ENCODE measurements around the gene ADAMTS7. TPM values are rescaled to one million over a fixed set of nuclear protein-coding genes. Genes with fewer than 3 reads are reported as not detected.
"Not testable (repeated sequence)": the region's sequence is repeated elsewhere in the genome, so short reads cannot be mapped to it uniquely, and the experiment has no call there.

Gene ADAMTS7
- total RNA-seq, 2 donors from 2014 or later, result not detected

- not testable (repeated sequence) for DNase-seq; H3K27ac Mint-ChIP-seq; H3K4me3 Mint-ChIP-seq; H3K36me3 Mint-ChIP-seq (ENCODE audit: low read depth); H3K9me3 ChIP-seq (ENCODE audit: control insufficient read depth, low read length, poor library complexity, severe bottlenecking); H3K27me3 Mint-ChIP-seq; H3K4me1 Mint-ChIP-seq
- peak; percentile 41 for ATAC-seq
These were observed 55.2 kb downstream of the ADAMTS7 start for GRCh38 chr15:78755900-78756591.

DNA sequence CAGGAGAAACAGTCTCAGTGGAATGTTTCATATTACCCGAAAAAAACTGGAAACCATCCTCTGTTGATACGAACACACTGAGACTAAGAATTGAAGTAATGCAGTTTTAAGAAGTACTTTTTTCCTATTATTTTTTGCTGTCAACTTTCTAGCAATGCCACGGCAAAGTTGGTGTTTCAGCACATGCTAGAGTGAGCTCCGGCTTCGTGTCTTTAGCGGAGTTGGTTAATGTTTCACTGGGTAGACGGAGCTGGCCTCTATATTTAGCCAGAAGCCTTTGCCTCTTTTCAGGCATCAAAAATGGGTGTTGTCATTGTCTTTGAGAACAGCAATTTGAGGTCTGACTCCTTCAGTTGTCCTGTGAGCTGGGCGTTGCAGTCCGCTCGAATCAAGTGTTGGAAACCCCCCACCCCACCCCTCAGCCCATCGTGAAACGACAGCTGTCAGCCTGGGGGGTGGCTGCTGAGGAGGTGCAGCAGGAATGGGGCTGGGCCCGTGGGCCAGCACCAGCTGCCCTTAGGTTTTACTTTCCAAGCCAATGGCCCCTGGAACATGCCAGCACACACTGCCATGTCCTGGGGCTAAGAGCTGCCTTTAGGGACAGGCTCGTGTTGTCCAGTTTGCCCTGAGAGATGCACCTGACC is 56.5 kb downstream of the ADAMTS7 start:
- not testable (repeated sequence) for H3K9me3 ChIP-seq (ENCODE audit: control insufficient read depth, low read length, poor library complexity, severe bottlenecking); H3K36me3 Mint-ChIP-seq (ENCODE audit: low read depth); H3K4me1 Mint-ChIP-seq; ATAC-seq; H3K4me3 Mint-ChIP-seq; H3K27me3 Mint-ChIP-seq; DNase-seq; H3K27ac Mint-ChIP-seq

DNA sequence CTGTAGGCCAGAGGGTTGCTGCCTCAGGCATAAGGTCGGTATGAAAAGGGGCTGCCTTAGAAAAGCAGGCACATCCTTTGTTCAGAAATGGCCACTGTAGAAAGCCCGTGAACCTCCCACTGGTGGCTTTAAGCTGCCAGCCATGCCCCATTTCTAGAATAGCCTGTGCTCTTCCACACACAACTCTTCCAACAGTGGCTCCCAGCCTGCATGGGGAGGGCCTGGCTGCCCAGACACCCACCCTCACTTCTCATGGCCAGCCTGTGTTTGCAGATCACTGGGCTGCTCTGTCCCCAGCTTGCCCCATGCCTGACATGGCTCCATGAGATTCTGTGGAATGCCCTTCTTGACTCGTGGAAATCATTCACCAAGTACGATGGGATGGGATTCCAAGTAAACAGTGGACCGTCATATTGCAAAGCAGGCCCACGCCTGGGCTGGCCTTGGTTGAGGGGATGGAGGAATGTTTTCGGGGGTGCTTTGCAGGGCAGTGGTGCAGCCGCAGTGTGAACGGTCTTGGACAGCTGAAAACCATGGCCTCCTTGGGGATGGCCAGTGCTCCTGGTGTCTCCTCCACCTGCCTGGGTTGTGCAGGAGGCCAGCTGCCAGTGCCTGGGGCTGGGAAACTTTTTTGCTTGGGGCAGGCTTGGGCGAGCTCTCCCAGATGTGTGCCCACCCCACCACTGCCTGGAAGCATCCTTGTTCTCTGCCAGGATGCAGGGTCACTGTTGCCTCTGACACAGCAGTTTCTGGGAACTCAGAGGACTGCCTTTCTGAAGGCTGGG is 57.3 kb downstream of the ADAMTS7 start:
- H3K36me3 Mint-ChIP-seq (ENCODE audit: low read depth); H3K4me1 Mint-ChIP-seq; H3K27ac Mint-ChIP-seq; H3K27me3 Mint-ChIP-seq; ATAC-seq; DNase-seq; H3K9me3 ChIP-seq (ENCODE audit: control insufficient read depth, low read length, poor library complexity, severe bottlenecking); H3K4me3 Mint-ChIP-seq: not testable (repeated sequence)

GRCh38 chr15:78753359-78753659 is 58.0 kb downstream of the ADAMTS7 start:
- ATAC-seq; H3K9me3 ChIP-seq (ENCODE audit: control insufficient read depth, low read length, poor library complexity, severe bottlenecking); H3K4me1 Mint-ChIP-seq; H3K27ac Mint-ChIP-seq; DNase-seq; H3K27me3 Mint-ChIP-seq; H3K4me3 Mint-ChIP-seq; H3K36me3 Mint-ChIP-seq (ENCODE audit: low read depth): not testable (repeated sequence)

DNA sequence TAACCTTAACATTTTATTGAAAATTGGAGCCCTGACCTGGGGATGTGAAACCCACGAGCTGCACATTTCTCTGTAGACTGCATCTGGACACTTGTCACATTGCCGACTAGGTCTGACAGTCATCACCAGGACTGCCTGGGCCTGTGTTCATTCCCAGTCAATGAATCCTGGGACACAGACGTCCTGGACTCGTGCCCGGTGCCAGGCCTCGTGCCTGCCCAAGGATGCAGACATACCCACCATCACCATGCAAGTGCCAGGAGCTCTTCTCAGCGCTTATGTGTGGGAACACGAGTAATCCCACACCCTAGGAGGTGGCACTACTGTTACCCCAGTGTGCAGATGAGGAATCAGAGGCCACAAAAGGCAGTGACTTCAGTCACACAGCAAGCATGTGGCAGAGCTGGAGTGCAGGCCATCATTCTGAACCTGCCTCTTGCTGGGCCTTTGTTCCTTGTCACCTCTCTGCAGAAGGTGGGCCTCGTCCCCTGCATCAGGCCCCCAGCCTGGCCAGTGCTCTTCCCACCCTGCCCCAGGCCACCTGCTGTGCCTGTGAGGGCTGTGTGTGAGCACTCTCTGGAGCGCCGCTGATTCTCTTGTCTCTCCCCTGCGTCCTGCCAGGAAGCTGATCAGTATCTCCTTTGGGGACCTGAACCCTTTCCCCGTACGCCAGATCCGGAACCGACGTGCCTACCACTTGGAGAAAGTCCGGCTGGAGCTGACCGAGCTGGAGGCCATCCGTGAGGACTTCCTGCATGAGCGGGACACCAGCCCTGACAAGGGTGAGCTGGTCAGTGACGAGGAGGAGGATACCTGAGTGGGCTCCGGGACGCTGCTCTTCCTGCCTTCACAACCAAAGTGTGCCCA is 58.5 kb downstream of the ADAMTS7 start:
- Mint-ChIP-seq H3K4me3 (no peak overlapping the region), H3K27me3 (no peaks in the 10 kb centered on the region), H3K36me3 (ENCODE audit: low read depth) (no peaks in the 10 kb centered on the region), H3K4me1 (peaks cover 5% of the 10 kb centered on the region), H3K27ac (no peak overlapping the region)
- ATAC-seq (no peak), DNase-seq (no peak)
- H3K9me3 ChIP-seq (ENCODE audit: control insufficient read depth, low read length, poor library complexity, severe bottlenecking), result no peaks in the 10 kb centered on the region

- H3K9me3 ChIP-seq (ENCODE audit: control insufficient read depth, low read length, poor library complexity, severe bottlenecking), result no peaks in the 10 kb centered on the region
- H3K36me3 Mint-ChIP-seq (ENCODE audit: low read depth), result no peaks in the 10 kb centered on the region
- ATAC-seq (no peak), DNase-seq (no peak)
- no peaks in the 10 kb centered on the region for H3K4me1 Mint-ChIP-seq
- H3K4me3 Mint-ChIP-seq, result no peak overlapping the region
- H3K27ac Mint-ChIP-seq, result no peak overlapping the region
- no peaks in the 10 kb centered on the region for H3K27me3 Mint-ChIP-seq
These were observed 59.7 kb downstream of the ADAMTS7 start for GRCh38 chr15:78751602-78751979.

- not testable (repeated sequence) for H3K36me3 Mint-ChIP-seq (ENCODE audit: low read depth); H3K9me3 ChIP-seq (ENCODE audit: control insufficient read depth, low read length, poor library complexity, severe bottlenecking); H3K4me1 Mint-ChIP-seq; H3K27me3 Mint-ChIP-seq; H3K27ac Mint-ChIP-seq
- H3K4me3 Mint-ChIP-seq, result peak overlapping the region; percentile 67
- DNase-seq (peak; percentile 89 to 96 (median 93)), ATAC-seq (peak; percentile 100)
These were observed 60.2 kb downstream of the ADAMTS7 start for GRCh38 chr15:78750974-78751601.

DNA sequence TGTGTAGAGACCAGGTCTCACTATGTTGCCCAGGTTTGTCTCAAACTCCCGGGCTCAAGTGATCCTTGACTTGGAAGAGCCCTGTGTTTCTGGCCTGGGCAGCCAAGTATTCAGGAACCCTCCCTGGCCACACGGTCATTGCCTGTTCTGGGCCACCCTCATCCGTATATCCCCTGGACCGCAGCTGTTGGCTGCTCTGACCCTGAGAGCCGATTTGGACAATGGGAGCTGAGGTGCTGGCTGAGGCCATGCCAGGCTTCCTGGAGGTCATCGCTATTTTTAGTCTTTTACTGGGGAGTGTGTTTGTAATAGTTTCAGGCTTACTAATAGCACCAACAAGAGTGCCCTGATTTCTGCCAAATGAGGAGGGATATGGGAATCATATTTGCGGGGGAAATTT is 60.7 kb downstream of the ADAMTS7 start:
- DNase-seq, result no peak
- H3K9me3 ChIP-seq (ENCODE audit: control insufficient read depth, low read length, poor library complexity, severe bottlenecking), result no peaks in the 10 kb centered on the region
- no peak overlapping the region for H3K27ac Mint-ChIP-seq
- no peaks in the 10 kb centered on the region for H3K4me1 Mint-ChIP-seq
- no peaks in the 10 kb centered on the region for H3K27me3 Mint-ChIP-seq
- H3K36me3 Mint-ChIP-seq (ENCODE audit: low read depth), result no peaks in the 10 kb centered on the region
- no peak for ATAC-seq
- peak overlapping the region; percentile 67 for H3K4me3 Mint-ChIP-seq

DNA sequence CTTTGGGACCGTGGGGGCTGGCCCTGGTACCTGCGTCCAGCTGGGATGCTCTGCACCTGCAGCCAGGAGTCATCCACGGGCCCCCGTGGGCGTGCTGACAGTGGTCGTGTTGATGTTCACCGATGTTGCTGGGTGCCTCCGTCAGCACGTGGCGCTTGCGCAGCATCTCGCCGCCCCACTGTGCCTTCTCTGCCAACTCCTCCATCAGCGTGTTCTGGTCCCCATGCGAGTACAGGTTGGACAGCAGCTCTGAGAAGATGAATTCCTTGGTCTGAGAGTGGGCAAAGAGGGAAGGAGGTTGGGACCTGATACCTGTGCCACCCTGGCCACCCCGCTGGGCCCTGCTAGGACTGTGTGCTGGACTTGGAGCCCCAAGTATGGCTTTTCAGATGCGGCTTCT is 61.4 kb downstream of the ADAMTS7 start:
- Mint-ChIP-seq H3K4me3 (no peak overlapping the region), H3K27me3 (no peaks in the 10 kb centered on the region), H3K36me3 (ENCODE audit: low read depth) (no peaks in the 10 kb centered on the region), H3K4me1 (no peaks in the 10 kb centered on the region), H3K27ac (no peak overlapping the region)
- DNase-seq (no peak), ATAC-seq (no peak)
- no peaks in the 10 kb centered on the region for H3K9me3 ChIP-seq (ENCODE audit: control insufficient read depth, low read length, poor library complexity, severe bottlenecking)

DNA sequence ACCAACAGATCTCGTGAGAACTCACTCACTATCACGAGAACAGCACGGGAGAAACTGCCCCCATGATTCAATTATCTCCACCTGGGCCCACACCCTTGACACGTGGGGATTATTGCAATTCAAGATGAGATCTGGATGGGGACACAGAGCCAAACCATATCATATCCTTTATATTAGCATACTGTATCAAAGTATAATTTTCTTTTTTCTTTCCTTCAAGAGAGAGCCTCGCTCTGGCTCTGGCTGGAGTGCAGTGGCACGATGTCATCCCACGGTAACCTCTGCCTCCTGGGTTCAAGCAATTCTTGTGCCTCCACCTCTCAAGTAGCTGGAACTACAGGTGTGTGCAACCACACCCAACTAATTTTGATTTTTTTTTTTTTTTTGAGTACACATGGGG is 63.4 kb downstream of the ADAMTS7 start:
- H3K36me3 Mint-ChIP-seq (ENCODE audit: low read depth); H3K4me3 Mint-ChIP-seq; DNase-seq; ATAC-seq; H3K4me1 Mint-ChIP-seq; H3K9me3 ChIP-seq (ENCODE audit: control insufficient read depth, low read length, poor library complexity, severe bottlenecking); H3K27me3 Mint-ChIP-seq; H3K27ac Mint-ChIP-seq: not testable (repeated sequence)

DNA sequence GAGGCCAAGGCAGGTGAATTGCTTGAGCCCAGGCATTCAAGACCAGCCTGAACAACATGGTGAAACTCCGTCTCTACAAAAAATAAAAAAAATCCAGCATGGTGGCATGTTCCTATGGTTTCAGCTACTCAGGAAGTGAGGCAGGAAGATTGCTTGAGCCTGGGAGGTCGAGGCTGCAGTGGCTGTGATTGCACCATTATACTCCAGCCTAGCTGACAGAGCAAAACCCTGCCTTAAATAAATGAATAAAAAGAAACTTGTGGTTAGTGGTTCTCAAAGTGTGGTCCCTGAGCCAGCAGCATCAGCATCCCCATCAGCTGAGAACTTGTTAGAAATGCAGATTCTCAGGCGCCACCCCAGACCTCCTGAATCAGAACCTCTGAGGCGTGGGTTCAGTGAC is 69.6 kb downstream of the ADAMTS7 start:
- H3K36me3 Mint-ChIP-seq (ENCODE audit: low read depth); H3K9me3 ChIP-seq (ENCODE audit: control insufficient read depth, low read length, poor library complexity, severe bottlenecking); H3K4me1 Mint-ChIP-seq; DNase-seq; ATAC-seq; H3K27ac Mint-ChIP-seq: not testable (repeated sequence)
- Mint-ChIP-seq H3K4me3 (peak overlapping the region; percentile 28), H3K27me3 (peaks cover 15% of the 10 kb centered on the region)

- Mint-ChIP-seq H3K27me3 (peaks cover 15% of the 10 kb centered on the region), H3K36me3 (ENCODE audit: low read depth) (peaks cover 3% of the 10 kb centered on the region), H3K4me3 (no peak overlapping the region), H3K27ac (no peak overlapping the region), H3K4me1 (peaks cover 6% of the 10 kb centered on the region)
- no peaks in the 10 kb centered on the region for H3K9me3 ChIP-seq (ENCODE audit: control insufficient read depth, low read length, poor library complexity, severe bottlenecking)
- no peak for DNase-seq
- no peak for ATAC-seq
These were observed 70.4 kb downstream of the ADAMTS7 start for GRCh38 chr15:78740904-78741274.
